ENCODE results near the gene HYLS1.

- TF ChIP-seq POLR2A (IDR thresholded peaks at IDR 0.05): no peak
- TF ChIP-seq CTCF (IDR thresholded peaks at IDR 0.05 in 8 of 11, conservative IDR thresholded peaks at IDR 0.05 in 3 of 11): no peak
- no peak for TF ChIP-seq POLR2AphosphoS5 (IDR thresholded peaks at IDR 0.05)
Observed at GRCh38 chr11:125872138-125872491, 15.4 kb upstream of the HYLS1 start.

Data from spleen (tissue), 7 donors.